B cell (primary cell): Measurements from ENCODE around the gene GHSR. TPM values are rescaled to one million over a fixed set of nuclear protein-coding genes. Genes with fewer than 3 reads are reported as not detected.

ENCODE experiments used
- ATAC-seq: fragments of 200-7000 bp; cut with Tn5 transposase; one replicate; pipeline ENCODE4 v1.10.0; 2021; ENCODE audit warnings: low read depth, mild to moderate bottlenecking, moderate number of reproducible peaks, moderate library complexity
- CTCF ChIA-PET: fragments of 350-600 bp; sonication (Branson Sonifier 250); formaldehyde crosslinking; loops from one replicate; lab custom pipeline; 2021; ENCODE audit warnings: antibody characterized with exemption, inconsistent platforms; lab: Charles Lee
- POLR2A ChIA-PET: fragments of 350-600 bp; sonication (Branson Sonifier 250); formaldehyde crosslinking; loops from one replicate; lab custom pipeline; 2021; ENCODE audit warnings: antibody characterized with exemption; lab: Charles Lee
- DNase-seq: peaks from one replicate; pipeline ENCODE4 v3.0.0; 2013
- H2AFZ ChIP-seq: 2 replicates; pipeline ENCODE4 v1.6.1; 2012; ENCODE audit warnings: mild to moderate bottlenecking, low read depth, low read length; ENCODE audit not compliant: insufficient read depth, poor library complexity, severe bottlenecking
- H3K27ac ChIP-seq, 2 donors: 1 replicate in 1 of 2; 2 replicates in 1 of 2; pipeline ENCODE4 v1.5.1; 2012 to 2013; ENCODE audit warnings: low read length in 2 of 2, mild to moderate bottlenecking in 2 of 2, moderate library complexity in 1 of 2
- H3K27me3 ChIP-seq, 4 experiments: fragments of 200-600 bp in 1 of 4; sonication (generic) in 1 of 4; replicated peaks in 1 of 4; 1 replicate in 2 of 4; 2 replicates in 2 of 4; pipeline versions ENCODE4 v1.6.1 to v1.7.0; 2013 to 2016; ENCODE audit warnings: low read length in 3 of 4, mild to moderate bottlenecking in 2 of 4, mixed read lengths in 1 of 4, moderate library complexity in 1 of 4; ENCODE audit not compliant: insufficient read depth in 4 of 4, control insufficient read depth in 3 of 4; ENCODE audit errors: control extremely low read depth in 1 of 4
- H3K36me3 ChIP-seq, 2 experiments: replicated peaks in 1 of 2; 1 replicate in 1 of 2; 2 replicates in 1 of 2; pipeline versions ENCODE4 v1.6.1 to v1.7.1; 2013; ENCODE audit warnings: low read length in 1 of 2; ENCODE audit not compliant: insufficient read depth in 2 of 2, control insufficient read depth in 1 of 2; ENCODE audit errors: control extremely low read depth in 1 of 2, extremely low read depth in 1 of 2
- H3K4me1 ChIP-seq, 2 donors: fragments of 200-600 bp in 1 of 2; sonication (generic) in 1 of 2; 1 replicate in 1 of 2; 2 replicates in 1 of 2; pipeline versions ENCODE4 v1.5.1 to v1.6.1; 2013 to 2017; ENCODE audit warnings: low read length in 2 of 2; ENCODE audit not compliant: control insufficient read depth in 2 of 2, insufficient read depth in 2 of 2
- H3K4me2 ChIP-seq: replicated peaks from 2 replicates; pipeline ENCODE3; 2012; ENCODE audit warnings: mild to moderate bottlenecking, low read depth, low read length; ENCODE audit not compliant: poor library complexity, severe bottlenecking
- H3K4me3 ChIP-seq, 5 experiments: fragments of 200-600 bp in 1 of 5; sonication (generic) in 1 of 5; 1 replicate in 3 of 5; 2 replicates in 2 of 5; pipeline versions ENCODE4 v1.5.1 to v1.7.0; 2011 to 2016; ENCODE audit warnings: low read length in 4 of 5, mild to moderate bottlenecking in 4 of 5, low read depth in 2 of 5, control low read depth in 1 of 5, moderate library complexity in 1 of 5; ENCODE audit not compliant: insufficient read depth in 1 of 5; ENCODE audit errors: control extremely low read depth in 1 of 5, extremely low read depth in 1 of 5
- H3K79me2 ChIP-seq: fragments of 200-600 bp; sonication (generic); one replicate; pipeline ENCODE4 v1.6.0; 2016; ENCODE audit warnings: low read length; ENCODE audit not compliant: control insufficient read depth, insufficient read depth
- H3K9ac ChIP-seq: fragments of 200-600 bp; sonication (generic); 2 replicates; pipeline ENCODE4 v1.6.1; 2017; ENCODE audit warnings: mild to moderate bottlenecking, low read length, moderate library complexity
- H3K9me3 ChIP-seq, 3 donors: one replicate each; pipeline versions ENCODE4 v1.6.1 to v1.7.1; 2013; ENCODE audit warnings: low read length in 2 of 3; ENCODE audit not compliant: control insufficient read depth in 2 of 3, insufficient read depth in 1 of 3; ENCODE audit errors: control extremely low read depth in 1 of 3
- H4K20me1 ChIP-seq: 2 replicates; pipeline ENCODE4 v1.6.0; 2012; ENCODE audit warnings: mild to moderate bottlenecking, low read length; ENCODE audit not compliant: insufficient read depth, control insufficient read depth, poor library complexity, severe bottlenecking
- H3K27ac Mint-ChIP-seq: one replicate; pipeline ENCODE4 v1.8.0; 2021; ENCODE audit warnings: mixed read lengths
- H3K27me3 Mint-ChIP-seq: one replicate; pipeline ENCODE4 v1.8.0; 2021; ENCODE audit warnings: mixed read lengths
- H3K4me1 Mint-ChIP-seq: one replicate; pipeline ENCODE4 v1.8.0; 2021; ENCODE audit warnings: mixed read lengths
- H3K4me3 Mint-ChIP-seq: one replicate; pipeline ENCODE4 v1.8.0; 2021; ENCODE audit warnings: mixed read lengths
- H3K9me3 Mint-ChIP-seq: one replicate; pipeline ENCODE4 v1.8.0; 2022; ENCODE audit warnings: mixed read lengths; ENCODE audit not compliant: insufficient read depth
- EZH2 ChIP-seq: IDR thresholded peaks from 2 replicates; pipeline ENCODE4 v1.6.1; 2012; ENCODE audit warnings: borderline replicate concordance, low read depth, mild to moderate bottlenecking, moderate library complexity, low read length; ENCODE audit not compliant: insufficient read depth, poor library complexity, severe bottlenecking
- WGBS: methylation state at CpG from one replicate; pipeline ENCODE4 v1.1.5; 2013; ENCODE audit warnings: missing lambda C conversion rate; ENCODE audit not compliant: insufficient coverage; 5-methylcytosine and 5-hydroxymethylcytosine counted together
- intact Hi-C: fragments of 100-400 bp; cut with micrococcal nuclease; formaldehyde crosslinking; loops from one replicate; pipeline ENCODE4 v1.10.0; 2022
- polyA plus RNA-seq: library from polyadenylated mRNA; depleted of rRNA; stranded (reverse); fragments of >200 nt; gene quantifications from 2 replicates; pipeline ENCODE4 v1.2.3, GENCODE V29; 2012
- total RNA-seq, 2 donors: library from RNA; stranded (reverse); fragments of 120-200 nt in 1 of 2; gene quantifications; 1 replicate in 1 of 2; 2 replicates in 1 of 2; pipeline versions ENCODE4 v1.2.3 to v1.2.4, GENCODE V29; 2013 to 2022
- TF ChIP-seq, protein P1 (sequence below): fragments of 200-600 bp; IDR thresholded peaks from one replicate; pipeline ENCODE4 v1.8.0; 2022; ENCODE audit warnings: antibody characterized with exemption, mild to moderate bottlenecking

Gene GHSR
- total and polyA plus RNA-seq, 2 donors (not counting 1 experiment from before 2014, with no cell fraction given) = not detected

DNA sequence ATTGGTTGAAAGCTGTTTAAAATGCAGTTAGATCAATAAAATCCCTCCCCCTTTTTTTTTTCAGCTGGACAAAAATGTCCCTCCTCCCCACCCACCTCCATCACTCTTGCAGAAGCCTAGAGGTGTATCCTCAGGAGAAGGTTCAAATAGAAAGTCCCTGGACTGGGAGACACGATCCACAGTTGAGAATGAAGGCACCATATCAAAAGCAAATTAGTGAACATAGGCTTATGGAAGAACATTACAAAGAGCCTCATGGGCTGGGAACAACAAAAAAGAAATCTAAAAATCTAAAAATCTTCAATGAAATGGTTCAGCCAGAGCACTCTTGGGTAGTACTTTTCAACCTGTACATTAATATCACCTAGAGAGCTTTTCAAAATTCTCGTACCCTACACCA, 46.2 kb downstream of the GHSR start:
- no peak overlapping the region for H3K27ac Mint-ChIP-seq
- no peak overlapping the region for H3K4me3 ChIP-seq
- no peak for TF ChIP-seq EZH2
- TF ChIP-seq, protein P1, sequence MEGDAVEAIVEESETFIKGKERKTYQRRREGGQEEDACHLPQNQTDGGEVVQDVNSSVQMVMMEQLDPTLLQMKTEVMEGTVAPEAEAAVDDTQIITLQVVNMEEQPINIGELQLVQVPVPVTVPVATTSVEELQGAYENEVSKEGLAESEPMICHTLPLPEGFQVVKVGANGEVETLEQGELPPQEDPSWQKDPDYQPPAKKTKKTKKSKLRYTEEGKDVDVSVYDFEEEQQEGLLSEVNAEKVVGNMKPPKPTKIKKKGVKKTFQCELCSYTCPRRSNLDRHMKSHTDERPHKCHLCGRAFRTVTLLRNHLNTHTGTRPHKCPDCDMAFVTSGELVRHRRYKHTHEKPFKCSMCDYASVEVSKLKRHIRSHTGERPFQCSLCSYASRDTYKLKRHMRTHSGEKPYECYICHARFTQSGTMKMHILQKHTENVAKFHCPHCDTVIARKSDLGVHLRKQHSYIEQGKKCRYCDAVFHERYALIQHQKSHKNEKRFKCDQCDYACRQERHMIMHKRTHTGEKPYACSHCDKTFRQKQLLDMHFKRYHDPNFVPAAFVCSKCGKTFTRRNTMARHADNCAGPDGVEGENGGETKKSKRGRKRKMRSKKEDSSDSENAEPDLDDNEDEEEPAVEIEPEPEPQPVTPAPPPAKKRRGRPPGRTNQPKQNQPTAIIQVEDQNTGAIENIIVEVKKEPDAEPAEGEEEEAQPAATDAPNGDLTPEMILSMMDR = no peak
- 100% methylated on average over 1 of the region's 2 CpGs for WGBS
- H3K4me3 Mint-ChIP-seq = no peak overlapping the region
- no peak overlapping the region for H2AFZ ChIP-seq
- H3K9me3 ChIP-seq = no peaks in the 10 kb centered on the region
- no peaks in the 10 kb centered on the region for H3K4me1 ChIP-seq
- DNase-seq = no peak
- H3K36me3 ChIP-seq = no peaks in the 10 kb centered on the region
- H3K27me3 ChIP-seq = no peaks in the 10 kb centered on the region
- H3K9ac ChIP-seq = no peak overlapping the region
- no peak overlapping the region for H3K27ac ChIP-seq
- H3K4me1 Mint-ChIP-seq = no peaks in the 10 kb centered on the region
- H3K79me2 ChIP-seq = no peaks in the 10 kb centered on the region
- peaks cover 8% of the 10 kb centered on the region for H3K27me3 Mint-ChIP-seq
- no peak overlapping the region for H3K4me2 ChIP-seq
- ATAC-seq = no peak
- intact Hi-C loops = no loop called here
- ChIA-PET CTCF (interaction anchor here (1.2 kb wide), 1 partner anchor 70 kb away, joined by 3 read pairs; no protein-coding TSS in a partner anchor), POLR2A (no interaction called here)
- H3K9me3 Mint-ChIP-seq = no peaks in the 10 kb centered on the region
- no peaks in the 10 kb centered on the region for H4K20me1 ChIP-seq

DNA sequence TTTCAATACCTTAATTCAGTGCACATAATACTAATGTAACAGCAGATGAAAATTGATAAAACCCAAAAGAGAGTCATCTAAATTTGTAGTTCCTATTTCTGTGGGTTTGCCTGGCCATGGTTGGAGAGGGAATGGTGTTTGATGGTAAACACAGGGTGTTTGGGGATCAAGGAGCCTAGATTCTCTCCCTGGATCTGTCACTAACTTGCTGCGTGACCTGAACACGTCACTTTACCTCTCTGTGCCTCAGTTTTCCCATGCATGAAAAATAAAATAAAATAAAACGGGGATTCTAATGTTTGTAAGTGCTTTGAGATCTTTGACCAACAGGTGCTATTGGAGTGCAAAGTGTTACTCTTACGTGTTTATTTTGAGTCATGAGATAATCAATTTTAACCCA, 49.8 kb downstream of the GHSR start:
- ChIA-PET CTCF (interaction anchor here (0.5 kb wide), 1 partner anchor 951 kb away, joined by 4 read pairs; no protein-coding TSS in a partner anchor), POLR2A (no interaction called here)
- no peaks in the 10 kb centered on the region for H3K36me3 ChIP-seq
- no peak overlapping the region for H3K4me2 ChIP-seq
- no peak for TF ChIP-seq EZH2
- TF ChIP-seq, protein P1 = no peak
- no peak overlapping the region for H3K9ac ChIP-seq
- H2AFZ ChIP-seq = no peak overlapping the region
- WGBS = no CpG with 5 or more reads among the region's 4 CpGs
- H3K4me3 ChIP-seq = no peak overlapping the region
- H3K4me1 Mint-ChIP-seq = no peaks in the 10 kb centered on the region
- H3K27me3 Mint-ChIP-seq = peaks cover 5% of the 10 kb centered on the region
- no peaks in the 10 kb centered on the region for H3K9me3 Mint-ChIP-seq
- H3K4me3 Mint-ChIP-seq = no peak overlapping the region
- intact Hi-C loops = no loop called here
- H3K27ac ChIP-seq = no peak overlapping the region
- H3K79me2 ChIP-seq = no peaks in the 10 kb centered on the region
- no peaks in the 10 kb centered on the region for H3K9me3 ChIP-seq
- no peaks in the 10 kb centered on the region for H3K4me1 ChIP-seq
- H3K27me3 ChIP-seq = no peaks in the 10 kb centered on the region
- H4K20me1 ChIP-seq = no peaks in the 10 kb centered on the region
- DNase-seq (no peak), ATAC-seq (no peak)
- H3K27ac Mint-ChIP-seq = no peak overlapping the region
